ENCODE results near the gene MANSC4.

MANSC4 gene

GRCh38 chr12:27782481-27782880, 2.4 kb upstream of the MANSC4 start:
- Histone ChIP-seq H4K91ac (ENCODE audit: low read depth, low read length, poor library complexity) (no peak overlapping the region), H3K9me3 (replicated peaks in 1 of 2; ENCODE audit: control insufficient read depth in 2 of 2, insufficient read depth in 1 of 2, low read depth in 1 of 2, low read length in 2 of 2) (peaks cover 0 to 19% of the 10 kb centered on the region in 2 donors), H2BK15ac (ENCODE audit: low read length) (no peak overlapping the region), H2BK120ac (ENCODE audit: low read depth, low read length) (no peak overlapping the region), H3K4me2 (ENCODE audit: insufficient read depth, low read length, poor library complexity, severe bottlenecking) (no peak overlapping the region), H3K23ac (ENCODE audit: low read depth, low read length, poor library complexity) (no peak overlapping the region), H4K8ac (ENCODE audit: low read depth, low read length) (no peak overlapping the region), H2BK12ac (ENCODE audit: low read length) (no peak overlapping the region), H3K18ac (ENCODE audit: low read length) (no peak overlapping the region), H3K4ac (ENCODE audit: low read length) (no peak overlapping the region), H3K27ac (replicated peaks; ENCODE audit: low read length) (no peak overlapping the region), H3K79me1 (ENCODE audit: low read depth, low read length) (peaks cover 5% of the 10 kb centered on the region), H2AK5ac (ENCODE audit: low read depth, low read length) (no peak overlapping the region), H3K27me3 (ENCODE audit: control insufficient read depth in 3 of 3, insufficient read depth in 3 of 3, low read depth in 1 of 3, low read length in 3 of 3) (no peaks in the 10 kb centered on the region), H3K4me1 (ENCODE audit: control insufficient read depth in 2 of 2, insufficient read depth in 1 of 2, low read depth in 1 of 2, low read length in 2 of 2) (peaks cover 13 to 16% of the 10 kb centered on the region in 2 donors), H3K9ac (ENCODE audit: low read depth, low read length, poor library complexity) (no peak overlapping the region), H2AFZ (ENCODE audit: low read length) (no peak overlapping the region), H3K36me3 (replicated peaks in 1 of 2; ENCODE audit: control insufficient read depth in 2 of 2, insufficient read depth in 2 of 2, low read length in 2 of 2) (peaks cover 0 to 51% of the 10 kb centered on the region in 2 donors), H3K4me3 (ENCODE audit: low read length in 2 of 2) (no peak overlapping the region), H2BK5ac (ENCODE audit: low read length) (no peak overlapping the region), H3K14ac (ENCODE audit: low read length) (no peak overlapping the region)
- no peak for DNase-seq (ENCODE audit: low spot score)
- WGBS, 2 donors (ENCODE audit: extremely low coverage in 2 of 2, insufficient read length in 2 of 2, insufficient replicate concordance in 1 of 2) = no CpG with 5 or more reads among the region's 1 CpG

DNA sequence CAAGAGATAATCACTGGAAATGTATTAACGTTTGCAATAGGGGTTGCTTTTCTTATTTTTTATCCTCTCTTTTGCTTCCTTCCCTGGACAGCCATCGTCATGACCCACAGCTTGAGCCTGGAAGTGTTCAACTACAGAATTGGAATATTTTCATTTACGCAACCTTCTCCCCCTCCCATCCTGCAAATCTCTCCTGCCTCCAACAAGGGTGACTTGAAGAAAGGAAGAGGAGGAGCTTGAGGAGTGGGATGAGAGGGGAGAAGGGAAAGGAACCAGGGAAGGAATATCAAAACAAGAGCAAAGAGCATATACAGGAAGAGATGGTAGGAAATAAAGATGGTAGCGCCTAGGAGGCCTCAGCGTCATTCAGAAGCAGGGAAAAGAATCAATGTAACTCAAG, 1.6 kb upstream of the MANSC4 start:
- Histone ChIP-seq H2BK15ac (ENCODE audit: low read length) (no peak overlapping the region), H3K79me1 (ENCODE audit: low read depth, low read length) (peaks cover 5% of the 10 kb centered on the region), H3K27me3 (ENCODE audit: control insufficient read depth in 3 of 3, insufficient read depth in 3 of 3, low read depth in 1 of 3, low read length in 3 of 3) (no peaks in the 10 kb centered on the region), H2AFZ (ENCODE audit: low read length) (no peak overlapping the region), H3K9me3 (replicated peaks in 1 of 2; ENCODE audit: control insufficient read depth in 2 of 2, insufficient read depth in 1 of 2, low read depth in 1 of 2, low read length in 2 of 2) (peaks cover 0 to 19% of the 10 kb centered on the region in 2 donors), H3K4me2 (ENCODE audit: insufficient read depth, low read length, poor library complexity, severe bottlenecking) (no peak overlapping the region), H4K8ac (ENCODE audit: low read depth, low read length) (no peak overlapping the region), H2BK120ac (ENCODE audit: low read depth, low read length) (no peak overlapping the region), H3K23ac (ENCODE audit: low read depth, low read length, poor library complexity) (no peak overlapping the region), H2AK5ac (ENCODE audit: low read depth, low read length) (no peak overlapping the region), H3K9ac (ENCODE audit: low read depth, low read length, poor library complexity) (no peak overlapping the region), H3K4me1 (ENCODE audit: control insufficient read depth in 2 of 2, insufficient read depth in 1 of 2, low read depth in 1 of 2, low read length in 2 of 2) (peaks cover 13 to 20% of the 10 kb centered on the region in 2 donors), H2BK12ac (ENCODE audit: low read length) (no peak overlapping the region), H3K4me3 (ENCODE audit: low read length in 2 of 2) (peak overlapping the region in 1 of 2 donors; percentile 70), H3K27ac (replicated peaks; ENCODE audit: low read length) (peak overlapping the region; percentile 23), H3K14ac (ENCODE audit: low read length) (no peak overlapping the region), H3K18ac (ENCODE audit: low read length) (no peak overlapping the region), H4K91ac (ENCODE audit: low read depth, low read length, poor library complexity) (no peak overlapping the region), H2BK5ac (ENCODE audit: low read length) (no peak overlapping the region), H3K4ac (ENCODE audit: low read length) (no peak overlapping the region), H3K36me3 (replicated peaks in 1 of 2; ENCODE audit: control insufficient read depth in 2 of 2, insufficient read depth in 2 of 2, low read length in 2 of 2) (peaks cover 0 to 49% of the 10 kb centered on the region in 2 donors)
- DNase-seq (ENCODE audit: low spot score) = no peak
- WGBS, 2 donors (ENCODE audit: extremely low coverage in 2 of 2, insufficient read length in 2 of 2, insufficient replicate concordance in 1 of 2) = no CpG with 5 or more reads among the region's 5 CpGs

GRCh38 chr12:27780612-27781408, 774 bp upstream of the MANSC4 start:
- H3K23ac ChIP-seq (ENCODE audit: low read depth, low read length, poor library complexity) = peak overlapping the region; percentile 99
- H2BK120ac ChIP-seq (ENCODE audit: low read depth, low read length) = peak overlapping the region; percentile 83
- peak overlapping the region; percentile 84 for H2BK12ac ChIP-seq (ENCODE audit: low read length)
- no peaks in the 10 kb centered on the region for H3K27me3 ChIP-seq (ENCODE audit: control insufficient read depth in 3 of 3, insufficient read depth in 3 of 3, low read depth in 1 of 3, low read length in 3 of 3)
- H4K91ac ChIP-seq (ENCODE audit: low read depth, low read length, poor library complexity) = no peak overlapping the region
- H3K9ac ChIP-seq (ENCODE audit: low read depth, low read length, poor library complexity) = peak overlapping the region; percentile 97
- H3K27ac ChIP-seq (replicated peaks; ENCODE audit: low read length) = peak overlapping the region; percentile 87
- peaks cover 0 to 42% of the 10 kb centered on the region in 2 donors for H3K36me3 ChIP-seq (replicated peaks in 1 of 2; ENCODE audit: control insufficient read depth in 2 of 2, insufficient read depth in 2 of 2, low read length in 2 of 2)
- DNase-seq (ENCODE audit: low spot score) = peak; percentile 14
- H3K14ac ChIP-seq (ENCODE audit: low read length) = peak overlapping the region; percentile 94
- no CpG with 5 or more reads among the region's 27 CpGs for WGBS, 2 donors (ENCODE audit: extremely low coverage in 2 of 2, insufficient read length in 2 of 2, insufficient replicate concordance in 1 of 2)
- peak overlapping the region; percentile 99 for H3K18ac ChIP-seq (ENCODE audit: low read length)
- peak overlapping the region; percentile 34 for H2BK15ac ChIP-seq (ENCODE audit: low read length)
- peak overlapping the region; percentile 96 for H4K8ac ChIP-seq (ENCODE audit: low read depth, low read length)
- H3K9me3 ChIP-seq (replicated peaks in 1 of 2; ENCODE audit: control insufficient read depth in 2 of 2, insufficient read depth in 1 of 2, low read depth in 1 of 2, low read length in 2 of 2) = peaks cover 0 to 13% of the 10 kb centered on the region in 2 donors
- H3K4me2 ChIP-seq (ENCODE audit: insufficient read depth, low read length, poor library complexity, severe bottlenecking) = peak overlapping the region; percentile 86
- peaks cover 5% of the 10 kb centered on the region for H3K79me1 ChIP-seq (ENCODE audit: low read depth, low read length)
- H3K4ac ChIP-seq (ENCODE audit: low read length) = no peak overlapping the region
- H2AK5ac ChIP-seq (ENCODE audit: low read depth, low read length) = peak overlapping the region; percentile 93
- H3K4me1 ChIP-seq (ENCODE audit: control insufficient read depth in 2 of 2, insufficient read depth in 1 of 2, low read depth in 1 of 2, low read length in 2 of 2) = peaks cover 13 to 20% of the 10 kb centered on the region in 2 donors
- H2AFZ ChIP-seq (ENCODE audit: low read length) = peak overlapping the region; percentile 92
- H3K4me3 ChIP-seq (ENCODE audit: low read length in 2 of 2) = peak overlapping the region; percentile 70 to 81
- peak overlapping the region; percentile 95 for H2BK5ac ChIP-seq (ENCODE audit: low read length)

DNA sequence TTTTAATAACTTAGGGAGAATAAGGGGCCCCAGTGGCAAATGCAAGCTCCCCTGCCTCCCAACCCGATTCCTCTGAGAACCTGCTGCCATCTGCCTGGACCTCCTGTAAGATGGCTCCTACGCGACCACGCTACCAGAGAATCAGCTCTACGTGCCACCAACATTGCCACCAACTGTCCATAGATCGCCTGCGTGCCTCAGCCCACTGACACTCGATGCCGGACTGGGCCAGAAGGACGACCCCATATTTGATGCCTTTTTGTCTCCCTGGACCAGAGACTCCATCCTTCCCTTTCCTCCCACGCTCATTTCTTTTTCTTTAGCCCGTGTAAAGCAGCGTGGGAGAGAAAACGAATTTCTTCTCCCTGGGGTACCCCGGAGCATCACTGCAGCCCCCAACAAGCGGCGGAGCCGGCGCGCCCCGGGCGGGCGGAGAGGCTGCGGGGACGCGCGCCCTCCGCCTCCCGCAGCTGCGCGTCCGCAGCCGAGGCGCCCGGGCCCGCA, 568 bp downstream of the MANSC4 start:
- Histone ChIP-seq H4K8ac (ENCODE audit: low read depth, low read length) (no peak overlapping the region), H3K4ac (ENCODE audit: low read length) (no peak overlapping the region), H3K79me1 (ENCODE audit: low read depth, low read length) (peaks cover 5% of the 10 kb centered on the region), H2AFZ (ENCODE audit: low read length) (peak overlapping the region; percentile 92), H3K18ac (ENCODE audit: low read length) (peak overlapping the region; percentile 99), H2BK5ac (ENCODE audit: low read length) (peak overlapping the region; percentile 95), H2BK12ac (ENCODE audit: low read length) (peak overlapping the region; percentile 93), H2BK15ac (ENCODE audit: low read length) (peak overlapping the region; percentile 23), H2BK120ac (ENCODE audit: low read depth, low read length) (peak overlapping the region; percentile 4), H3K23ac (ENCODE audit: low read depth, low read length, poor library complexity) (no peak overlapping the region), H3K27ac (replicated peaks; ENCODE audit: low read length) (peak overlapping the region; percentile 87), H2AK5ac (ENCODE audit: low read depth, low read length) (no peak overlapping the region), H3K9ac (ENCODE audit: low read depth, low read length, poor library complexity) (peak overlapping the region; percentile 22), H3K14ac (ENCODE audit: low read length) (no peak overlapping the region), H3K36me3 (replicated peaks in 1 of 2; ENCODE audit: control insufficient read depth in 2 of 2, insufficient read depth in 2 of 2, low read length in 2 of 2) (peaks cover 0 to 29% of the 10 kb centered on the region in 2 donors), H4K91ac (ENCODE audit: low read depth, low read length, poor library complexity) (no peak overlapping the region), H3K27me3 (ENCODE audit: control insufficient read depth in 3 of 3, insufficient read depth in 3 of 3, low read depth in 1 of 3, low read length in 3 of 3) (no peaks in the 10 kb centered on the region), H3K4me1 (ENCODE audit: control insufficient read depth in 2 of 2, insufficient read depth in 1 of 2, low read depth in 1 of 2, low read length in 2 of 2) (peaks cover 13 to 20% of the 10 kb centered on the region in 2 donors), H3K4me3 (ENCODE audit: low read length in 2 of 2) (peak overlapping the region; percentile 70 to 81), H3K4me2 (ENCODE audit: insufficient read depth, low read length, poor library complexity, severe bottlenecking) (peak overlapping the region; percentile 86), H3K9me3 (replicated peaks in 1 of 2; ENCODE audit: control insufficient read depth in 2 of 2, insufficient read depth in 1 of 2, low read depth in 1 of 2, low read length in 2 of 2) (peaks cover 0 to 6% of the 10 kb centered on the region in 2 donors)
- no CpG with 5 or more reads among the region's 36 CpGs for WGBS, 2 donors (ENCODE audit: extremely low coverage in 2 of 2, insufficient read length in 2 of 2, insufficient replicate concordance in 1 of 2)
- DNase-seq (ENCODE audit: low spot score) = no peak
